ENCODE data around the gene NFIC.

- no peak for TF ChIP-seq CTCF (conservative IDR thresholded peaks at IDR 0.05 in 1 of 2, IDR thresholded peaks at IDR 0.05 in 1 of 2; ENCODE audit: extremely low read depth in 1 of 2, insufficient read depth in 1 of 2, low read depth in 1 of 2, low read length in 2 of 2)
- TF ChIP-seq EZH2 (IDR thresholded peaks at IDR 0.05; ENCODE audit: borderline replicate concordance, low read length) = no peak
Observed at GRCh38 chr19:3477506-3477905, 111.1 kb downstream of the NFIC start.

All from mammary epithelial cell (primary cell).